Neutrophil (primary cell): ENCODE data around the gene MRPS34.

Experiments
- H3K27ac ChIP-seq: fragments of 200-600 bp; sonication (generic); 2 replicates; pipeline ENCODE4 v1.5.1; 2016; ENCODE audit warnings: mild to moderate bottlenecking, moderate library complexity
- H3K27me3 ChIP-seq: fragments of 200-600 bp; sonication (generic); 2 replicates; pipeline ENCODE4 v1.6.0; 2016; ENCODE audit warnings: mild to moderate bottlenecking
- H3K36me3 ChIP-seq: fragments of 200-600 bp; sonication (generic); 2 replicates; pipeline ENCODE4 v1.5.1; 2017
- H3K4me1 ChIP-seq, 2 experiments: fragments of 200-600 bp in 1 of 2; sonication (generic) in 1 of 2; 1 replicate in 1 of 2; 2 replicates in 1 of 2; pipeline versions ENCODE4 v1.5.1 to v1.6.1; 2013 to 2016; ENCODE audit warnings: low read depth in 1 of 2, low read length in 1 of 2, mild to moderate bottlenecking in 1 of 2, moderate library complexity in 1 of 2; ENCODE audit not compliant: control insufficient read depth in 1 of 2, insufficient read depth in 1 of 2
- H3K4me3 ChIP-seq, 2 experiments: fragments of 200-600 bp in 1 of 2; sonication (generic) in 1 of 2; 1 replicate in 1 of 2; 2 replicates in 1 of 2; pipeline ENCODE4 v1.5.1; 2013 to 2016; ENCODE audit warnings: low read depth in 1 of 2, low read length in 1 of 2, mild to moderate bottlenecking in 1 of 2, moderate library complexity in 1 of 2
- H3K9me3 ChIP-seq: fragments of 200-600 bp; sonication (generic); 2 replicates; pipeline ENCODE4 v1.5.1; 2016
- TF ChIP-seq, protein P1 (sequence below): fragments of 200-600 bp; sonication (generic); IDR thresholded peaks from 2 replicates; pipeline ENCODE4 v1.5.1; 2016; ENCODE audit warnings: antibody characterized with exemption

The MRPS34 gene

DNA sequence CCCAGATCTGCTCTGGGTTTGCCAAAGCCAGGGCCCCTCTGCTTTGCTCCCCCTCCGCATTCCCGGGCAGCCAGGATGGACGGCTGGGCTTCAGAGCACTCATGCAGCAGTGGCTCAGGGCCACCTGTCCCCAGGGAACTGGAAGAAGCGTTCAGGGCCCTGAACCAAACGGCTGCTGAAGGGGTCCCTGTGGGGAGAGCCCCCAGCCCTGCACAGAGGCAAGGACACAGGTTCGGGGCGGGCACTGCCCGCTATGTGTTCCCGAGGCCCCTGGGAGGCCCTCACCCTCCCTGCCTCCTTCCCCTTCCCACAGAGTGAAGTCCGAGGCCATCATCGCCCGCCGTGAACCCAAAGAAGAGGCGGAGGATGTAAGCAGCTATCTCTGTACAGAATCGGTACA lies 12.0 kb downstream of the MRPS34 start:
- Histone ChIP-seq H3K27ac (no peak overlapping the region), H3K36me3 (peaks cover 94% of the 10 kb centered on the region), H3K4me3 (no peak overlapping the region), H3K27me3 (no peaks in the 10 kb centered on the region), H3K9me3 (no peaks in the 10 kb centered on the region), H3K4me1 (no peaks in the 10 kb centered on the region)
- TF ChIP-seq, protein P1, sequence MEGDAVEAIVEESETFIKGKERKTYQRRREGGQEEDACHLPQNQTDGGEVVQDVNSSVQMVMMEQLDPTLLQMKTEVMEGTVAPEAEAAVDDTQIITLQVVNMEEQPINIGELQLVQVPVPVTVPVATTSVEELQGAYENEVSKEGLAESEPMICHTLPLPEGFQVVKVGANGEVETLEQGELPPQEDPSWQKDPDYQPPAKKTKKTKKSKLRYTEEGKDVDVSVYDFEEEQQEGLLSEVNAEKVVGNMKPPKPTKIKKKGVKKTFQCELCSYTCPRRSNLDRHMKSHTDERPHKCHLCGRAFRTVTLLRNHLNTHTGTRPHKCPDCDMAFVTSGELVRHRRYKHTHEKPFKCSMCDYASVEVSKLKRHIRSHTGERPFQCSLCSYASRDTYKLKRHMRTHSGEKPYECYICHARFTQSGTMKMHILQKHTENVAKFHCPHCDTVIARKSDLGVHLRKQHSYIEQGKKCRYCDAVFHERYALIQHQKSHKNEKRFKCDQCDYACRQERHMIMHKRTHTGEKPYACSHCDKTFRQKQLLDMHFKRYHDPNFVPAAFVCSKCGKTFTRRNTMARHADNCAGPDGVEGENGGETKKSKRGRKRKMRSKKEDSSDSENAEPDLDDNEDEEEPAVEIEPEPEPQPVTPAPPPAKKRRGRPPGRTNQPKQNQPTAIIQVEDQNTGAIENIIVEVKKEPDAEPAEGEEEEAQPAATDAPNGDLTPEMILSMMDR, result no peak

DNA sequence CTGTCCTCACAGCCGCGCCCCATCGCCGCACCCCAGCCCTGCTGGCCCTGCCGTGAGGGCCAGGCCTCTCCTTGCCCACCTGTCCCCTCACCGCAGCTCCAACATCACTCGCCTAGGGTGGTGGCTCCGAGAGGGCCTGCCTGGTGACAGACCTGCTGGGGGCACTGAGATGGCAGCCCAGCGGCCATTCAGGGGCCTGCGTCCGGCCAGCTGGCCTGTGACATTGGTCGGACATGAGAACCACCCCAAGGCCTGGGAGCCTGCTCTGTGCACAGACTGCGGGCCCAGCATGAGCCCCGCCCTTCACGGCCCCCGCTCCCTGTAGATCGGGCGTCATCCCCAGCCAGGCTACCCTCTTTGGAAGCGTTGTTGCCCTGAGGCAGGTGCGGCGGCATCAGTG lies 13.4 kb downstream of the MRPS34 start:
- H3K9me3 ChIP-seq, result no peaks in the 10 kb centered on the region
- no peaks in the 10 kb centered on the region for H3K27me3 ChIP-seq
- peaks cover 80% of the 10 kb centered on the region for H3K36me3 ChIP-seq
- no peak overlapping the region for H3K27ac ChIP-seq
- H3K4me3 ChIP-seq, result no peak overlapping the region
- TF ChIP-seq, protein P1, result no peak
- H3K4me1 ChIP-seq, result no peaks in the 10 kb centered on the region

DNA sequence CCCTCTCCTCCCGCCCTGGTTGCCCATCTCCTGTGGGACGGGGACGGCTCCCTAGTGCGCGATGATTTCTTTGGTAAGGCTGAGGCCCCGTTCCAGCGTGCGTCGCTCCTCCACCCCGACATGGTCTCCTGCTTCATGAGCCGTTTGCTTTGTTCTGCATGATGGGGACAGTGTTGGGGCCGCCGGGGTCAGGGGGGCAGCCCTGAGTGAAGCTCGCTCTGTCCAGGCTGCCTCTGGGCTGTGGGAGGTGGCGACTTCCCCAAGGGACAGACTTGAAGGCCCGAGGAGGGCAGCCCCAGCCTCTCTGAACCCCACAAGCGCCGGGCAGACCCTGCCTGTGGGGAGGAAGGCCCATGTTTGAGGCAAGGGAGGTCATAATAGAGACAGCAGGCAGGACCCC lies 14.0 kb downstream of the MRPS34 start:
- Histone ChIP-seq H3K36me3 (peaks cover 78% of the 10 kb centered on the region), H3K4me3 (no peak overlapping the region), H3K4me1 (no peaks in the 10 kb centered on the region), H3K27ac (no peak overlapping the region), H3K9me3 (no peaks in the 10 kb centered on the region), H3K27me3 (no peaks in the 10 kb centered on the region)
- TF ChIP-seq, protein P1, result no peak

DNA sequence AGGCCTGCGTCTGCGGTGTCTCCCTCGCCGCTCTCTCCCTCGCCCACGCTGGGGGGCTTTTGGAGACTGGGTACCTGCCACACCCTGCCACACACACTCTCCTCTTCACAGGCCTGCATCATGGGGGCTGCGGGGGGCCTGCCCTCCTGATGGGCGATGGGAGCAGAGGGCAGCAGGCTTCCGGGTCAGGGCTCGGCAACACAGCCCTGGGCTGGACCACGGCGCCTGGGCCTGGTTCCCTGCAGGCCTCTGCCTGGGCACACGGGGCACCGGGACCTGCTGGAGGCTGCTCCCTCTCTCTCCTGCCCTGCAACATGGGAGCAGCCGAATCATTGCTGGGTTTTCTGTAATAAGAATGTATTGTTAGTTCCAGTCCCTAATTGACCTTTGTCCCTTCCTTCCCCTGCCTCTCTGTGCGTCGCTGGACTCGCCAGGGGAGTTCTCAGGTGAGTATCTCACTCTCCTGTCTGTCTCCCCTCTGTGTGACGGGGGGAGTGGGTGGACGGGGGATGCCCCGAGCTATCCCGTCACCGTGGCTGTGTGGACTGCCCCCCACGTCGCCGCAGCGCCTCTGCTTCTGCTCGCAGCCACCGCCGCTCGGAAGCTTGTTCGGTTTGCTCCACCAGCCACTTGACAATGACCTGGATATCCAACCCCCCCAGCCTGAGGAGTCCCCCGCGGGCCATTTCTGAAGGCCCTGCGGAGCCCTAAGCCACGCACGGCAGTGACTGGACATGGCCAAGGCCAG lies 15.0 kb downstream of the MRPS34 start:
- H3K4me3 ChIP-seq, result no peak overlapping the region
- H3K36me3 ChIP-seq, result peaks cover 73% of the 10 kb centered on the region
- H3K4me1 ChIP-seq, result no peaks in the 10 kb centered on the region
- TF ChIP-seq, protein P1, result no peak
- H3K9me3 ChIP-seq, result no peaks in the 10 kb centered on the region
- H3K27ac ChIP-seq, result no peak overlapping the region
- no peaks in the 10 kb centered on the region for H3K27me3 ChIP-seq

DNA sequence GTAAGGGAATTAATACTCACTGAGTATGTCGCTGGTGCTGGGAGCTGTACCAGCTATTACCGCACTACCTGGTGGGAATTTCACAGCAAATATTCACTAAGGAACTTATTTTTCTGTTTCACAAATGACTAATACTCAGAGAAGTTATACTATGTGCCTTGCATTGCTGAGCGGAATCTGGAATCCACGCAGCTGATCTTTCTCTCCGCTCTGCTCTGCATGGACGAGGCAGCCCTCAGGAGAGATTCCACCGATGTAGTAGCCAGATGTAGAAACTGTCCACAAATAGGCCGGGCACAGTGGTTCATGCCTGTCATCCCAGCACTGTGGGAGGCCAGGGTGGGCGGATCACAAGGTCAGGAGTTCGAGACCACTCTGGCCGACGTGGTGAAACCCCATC lies 18.7 kb downstream of the MRPS34 start:
- H3K4me3 ChIP-seq, result no peak overlapping the region

More for the DNA sequence above, 18.7 kb downstream of the MRPS34 start:
- Histone ChIP-seq H3K27ac (no peak overlapping the region), H3K4me1 (no peaks in the 10 kb centered on the region), H3K36me3 (peaks cover 69% of the 10 kb centered on the region), H3K27me3 (no peaks in the 10 kb centered on the region), H3K9me3 (no peaks in the 10 kb centered on the region)
- TF ChIP-seq, protein P1, result no peak
